HK-2 (cell line): ENCODE results near the gene PARD6B.
"Not testable (repeated sequence)": the region's sequence is repeated elsewhere in the genome, so short reads cannot be mapped to it uniquely, and the experiment has no call there.

ENCODE experiments used
- DNase-seq: peaks from one replicate; pipeline ENCODE4 v3.0.0-alpha.2; 2018; ENCODE audit not compliant: unreplicated experiment

Gene PARD6B

DNA sequence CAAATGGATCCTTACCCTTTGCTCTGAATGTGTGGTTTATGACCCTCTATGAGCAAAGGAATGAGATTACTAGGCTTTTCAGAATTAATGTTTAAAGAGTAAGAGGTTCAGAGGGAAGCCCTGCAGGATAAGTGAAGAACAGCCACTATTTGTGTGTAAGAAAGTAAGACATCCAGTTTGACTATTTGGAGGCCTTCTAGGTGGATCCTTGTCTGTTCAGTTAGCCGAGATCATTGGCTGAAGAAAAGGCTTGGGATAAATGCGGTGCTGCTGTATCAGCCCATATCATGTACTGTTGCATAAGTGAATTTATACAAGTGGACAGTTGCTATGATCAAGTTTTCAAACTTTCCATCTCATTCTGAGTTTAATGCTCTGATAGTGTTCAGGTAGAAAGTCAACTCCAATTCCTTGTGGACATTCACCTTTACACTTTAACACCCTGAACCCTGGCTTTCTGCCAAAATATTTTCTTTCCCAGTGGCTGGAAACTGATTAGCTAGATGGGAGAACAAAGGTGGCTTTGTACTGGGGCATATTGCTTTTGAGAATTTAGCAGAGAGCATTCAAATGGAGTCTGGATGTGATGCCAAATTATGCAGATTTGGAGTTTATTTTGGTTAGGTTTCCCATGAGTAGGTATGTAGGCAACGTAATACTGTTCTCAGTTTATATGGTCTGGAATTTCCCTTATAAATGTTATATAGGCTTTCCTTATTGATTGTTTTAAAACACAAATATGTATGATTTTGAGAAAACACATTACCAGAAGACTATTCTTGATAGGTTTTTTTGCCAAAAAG is 15.0 kb downstream of the PARD6B start:
- DNase-seq = no peak

DNA sequence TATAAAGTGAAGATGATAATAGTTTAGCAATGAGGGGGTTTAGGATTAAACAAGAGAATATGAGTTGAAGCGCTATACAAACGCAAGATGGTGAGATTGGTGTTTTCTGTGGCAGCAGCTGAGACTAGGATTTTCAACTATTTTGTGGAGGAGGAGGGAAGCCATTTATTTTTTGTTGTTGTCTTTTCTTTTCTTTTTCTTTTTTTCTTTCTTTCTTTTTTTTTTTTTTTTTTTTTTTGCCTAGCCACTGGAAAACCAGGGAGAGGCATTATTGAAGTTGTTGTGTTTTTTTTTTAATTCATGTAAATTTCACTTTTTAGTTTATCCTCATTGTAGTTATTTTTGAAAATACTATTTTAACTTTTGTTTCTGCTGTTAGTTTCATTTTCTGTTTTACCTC is 15.9 kb downstream of the PARD6B start:
- DNase-seq = no peak

- DNase-seq = no peak
Measured at GRCh38 chr20:50750145-50750671, 18.8 kb downstream of the PARD6B start.

- DNase-seq = no peak
Measured at GRCh38 chr20:50753152-50753551, 21.8 kb downstream of the PARD6B start.

DNA sequence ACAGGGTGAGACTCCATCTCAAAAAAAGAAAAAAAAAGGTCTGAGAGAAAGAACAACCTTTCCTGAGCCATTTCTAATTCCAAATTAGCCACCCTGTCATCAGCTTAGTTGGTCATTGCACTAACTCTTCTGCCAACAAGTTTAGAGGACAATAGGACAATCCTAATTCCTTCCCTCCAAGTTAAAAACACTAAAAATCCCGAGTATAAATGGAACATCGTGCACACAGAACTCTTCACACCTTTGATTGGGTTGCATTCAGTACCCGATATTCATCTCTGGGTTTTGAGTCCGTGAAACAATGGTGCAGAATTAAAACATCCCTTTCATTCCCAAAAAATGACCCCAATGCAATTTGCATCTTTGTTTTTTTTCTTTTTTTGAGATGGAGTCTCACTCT is 23.0 kb downstream of the PARD6B start:
- no peak for DNase-seq

DNA sequence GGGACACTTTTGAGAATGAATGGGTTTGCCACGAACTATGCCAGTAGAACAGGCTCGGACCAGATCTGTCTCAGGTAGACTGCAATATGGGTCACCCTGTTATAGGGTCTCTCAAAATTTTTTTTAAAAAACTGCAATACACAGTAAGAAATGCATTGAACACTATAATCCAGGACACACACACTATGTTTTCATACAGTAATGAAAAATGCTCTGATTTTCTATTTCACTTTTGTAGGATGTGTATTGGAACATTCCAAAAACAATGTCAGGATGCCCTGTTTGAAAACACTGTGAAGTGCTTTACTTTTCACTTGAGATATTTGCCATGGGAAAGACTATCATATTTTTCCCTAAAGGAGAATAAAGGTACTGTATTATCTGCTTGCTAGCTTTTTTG is 25.1 kb downstream of the PARD6B start:
- no peak for DNase-seq

DNA sequence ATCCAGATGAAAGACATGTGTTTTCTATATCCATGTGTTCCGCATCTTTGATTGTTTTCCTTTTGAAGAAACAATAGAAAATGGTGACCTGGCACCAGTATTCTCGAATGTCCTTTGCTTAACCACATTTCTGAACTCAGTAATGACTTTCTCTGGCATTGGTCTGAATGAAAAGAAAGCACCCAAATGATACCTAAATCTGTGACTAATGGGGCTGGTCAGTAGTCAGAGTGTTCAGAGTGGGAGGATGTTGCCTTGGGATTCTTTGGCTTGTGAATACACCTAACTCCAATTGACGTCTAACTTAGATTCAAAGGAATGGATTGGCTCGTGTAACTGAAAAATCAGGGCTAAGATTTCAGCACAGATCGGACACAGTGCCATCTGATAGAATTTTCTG is 27.1 kb downstream of the PARD6B start:
- DNase-seq = no peak

DNA sequence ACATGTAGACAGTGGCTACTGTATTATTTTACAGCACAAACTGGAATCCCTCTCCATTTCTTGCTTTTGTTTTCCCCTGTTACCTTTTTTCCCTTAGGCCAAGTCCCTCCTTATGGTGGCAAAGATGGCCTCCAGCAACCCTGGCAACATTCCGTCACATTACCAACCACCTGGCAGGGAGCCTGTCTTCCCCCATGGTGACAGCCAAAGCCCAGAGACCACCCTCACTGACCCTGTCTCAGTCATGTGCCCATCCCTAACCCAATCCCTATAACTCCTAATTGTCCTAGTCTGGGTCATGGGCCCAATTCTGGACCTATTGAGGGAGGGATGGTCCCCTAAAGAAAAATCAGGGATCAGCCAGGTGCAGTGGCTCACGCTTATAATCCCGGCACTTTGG is 27.6 kb downstream of the PARD6B start:
- DNase-seq = no peak

GRCh38 chr20:50759678-50760077 is 28.3 kb downstream of the PARD6B start:
- no peak for DNase-seq

GRCh38 chr20:50762045-50762422 is 30.7 kb downstream of the PARD6B start:
- DNase-seq = peak; percentile 76

- DNase-seq = peak; percentile 70
Measured at GRCh38 chr20:50762435-50763220, 31.2 kb downstream of the PARD6B start.

GRCh38 chr20:50763550-50764458 is 32.4 kb downstream of the PARD6B start:
- peak; percentile 79 for DNase-seq

GRCh38 chr20:50765251-50765650 is 33.9 kb downstream of the PARD6B start:
- not testable (repeated sequence) for DNase-seq

DNA sequence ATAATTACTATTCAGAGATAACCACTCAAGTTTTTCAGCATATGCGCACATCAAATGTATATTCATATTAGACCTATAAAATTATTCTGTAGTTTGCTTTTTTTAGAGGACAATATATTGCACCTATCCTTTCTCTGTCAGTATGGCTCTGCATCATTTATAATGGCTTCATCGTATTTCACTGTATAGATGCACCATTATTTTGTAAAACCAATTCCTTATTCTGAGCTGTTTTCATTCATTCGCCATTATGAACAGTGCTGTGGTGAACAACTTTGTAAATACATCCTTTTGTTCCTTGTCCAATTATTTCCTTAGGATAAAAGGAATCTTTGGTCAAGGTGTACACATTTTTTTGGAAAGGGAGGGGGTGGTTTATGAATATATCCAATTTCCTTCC is 34.3 kb downstream of the PARD6B start:
- no peak for DNase-seq

DNA sequence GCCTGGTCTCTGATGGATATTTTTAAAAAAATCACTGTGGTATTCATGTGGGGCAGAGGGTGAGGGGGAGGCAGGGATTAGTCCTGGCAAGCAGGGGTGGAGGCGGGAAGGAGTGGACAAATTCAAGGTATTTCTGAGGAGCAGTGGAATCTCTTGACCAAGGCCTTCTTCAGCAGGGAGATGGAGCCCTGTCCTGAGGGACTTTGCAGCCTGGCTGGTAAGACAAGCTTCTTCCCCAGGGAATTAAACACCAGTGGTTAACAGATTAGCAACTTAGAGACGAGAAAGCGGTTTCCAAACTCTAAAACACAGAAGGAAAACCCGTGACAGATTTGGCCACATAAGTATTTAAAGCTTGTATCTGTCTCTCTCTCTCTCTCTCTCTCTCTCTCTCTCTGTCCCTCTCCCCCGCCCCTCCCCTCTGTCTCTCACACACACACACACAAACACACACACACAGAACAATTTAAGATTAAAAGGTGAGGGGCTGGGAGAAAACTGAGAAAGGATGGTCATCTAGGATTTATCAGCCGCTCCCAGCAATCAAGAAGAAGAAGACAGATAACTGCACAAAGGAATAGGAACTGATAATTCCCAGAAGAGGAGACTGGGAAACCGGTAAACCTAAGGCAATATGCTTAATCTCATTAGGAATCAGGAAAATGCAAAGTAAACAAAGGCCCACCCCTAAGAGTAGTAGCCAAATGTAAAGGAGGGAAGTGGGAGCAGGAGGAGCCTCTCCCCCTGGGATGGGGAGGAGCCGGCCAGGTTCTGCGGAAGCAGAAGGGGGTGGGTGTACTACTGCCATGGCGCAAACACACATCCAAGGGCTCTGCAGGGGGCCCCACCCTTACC is 35.8 kb downstream of the PARD6B start:
- DNase-seq = not testable (repeated sequence)

- not testable (repeated sequence) for DNase-seq
Measured at GRCh38 chr20:50768991-50769390, 37.6 kb downstream of the PARD6B start.

DNA sequence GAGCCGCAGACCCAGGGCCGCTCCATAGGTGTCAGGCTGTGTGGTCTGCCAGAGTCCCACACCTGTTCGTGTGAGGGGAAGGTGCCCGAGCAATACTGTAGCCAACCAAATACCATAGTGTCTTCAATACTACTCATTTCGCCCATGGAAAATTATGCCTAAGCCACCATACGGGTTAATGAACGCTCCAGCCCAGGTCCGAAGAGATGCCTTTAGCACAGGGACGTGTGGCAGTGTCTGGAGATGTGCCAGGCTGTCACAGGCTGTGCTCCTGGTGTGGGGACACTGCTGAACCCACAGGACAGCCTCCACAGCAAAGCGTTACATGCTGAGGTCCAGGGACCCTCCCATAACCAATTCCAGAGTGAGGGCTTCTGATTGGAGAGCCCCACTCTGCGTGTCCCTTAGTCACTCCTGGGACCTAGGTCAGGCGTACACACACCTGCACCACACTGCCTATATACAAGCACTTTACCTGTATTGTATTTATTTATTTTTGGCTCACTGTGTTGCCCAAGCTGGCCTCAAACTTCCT is 38.2 kb downstream of the PARD6B start:
- DNase-seq = not testable (repeated sequence)

DNA sequence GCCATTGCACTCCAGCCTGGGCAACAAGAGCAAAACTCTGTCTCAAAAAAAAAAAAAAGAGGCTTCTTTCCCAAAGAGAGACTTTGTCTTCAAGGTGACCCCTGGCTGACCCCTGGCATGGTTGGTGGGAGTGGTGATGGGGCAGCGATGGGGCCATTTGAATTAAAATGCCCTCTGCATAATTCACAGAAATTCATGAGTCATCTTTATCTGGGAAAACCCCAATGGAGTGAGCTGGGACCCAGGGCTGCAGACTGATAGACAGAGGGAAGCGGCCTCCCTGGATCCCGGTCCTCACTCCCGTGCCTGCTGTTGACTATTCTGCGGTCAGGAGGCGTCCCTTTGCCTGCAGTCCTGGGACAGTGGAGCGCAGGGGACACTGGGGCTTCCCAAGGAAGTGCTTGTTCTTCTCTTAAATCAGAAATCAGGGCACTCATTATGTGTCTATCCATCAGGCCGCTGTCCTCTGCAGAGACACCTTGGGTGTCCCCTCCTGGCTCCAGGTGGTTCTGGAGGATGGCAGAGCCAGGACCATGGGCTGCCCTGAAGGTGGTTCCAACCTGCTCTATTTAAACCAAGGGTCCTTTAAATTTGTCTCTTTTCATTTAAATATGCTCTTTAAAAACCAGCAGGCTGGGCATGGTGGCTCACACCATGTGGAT is 40.2 kb downstream of the PARD6B start:
- peak; percentile 54 for DNase-seq

- no peak for DNase-seq
Measured at GRCh38 chr20:50772420-50773185, 41.2 kb downstream of the PARD6B start.
